ENCODE measurements around the gene HECTD4. TPM values are rescaled to one million over a fixed set of nuclear protein-coding genes. Genes with fewer than 3 reads are reported as not detected.

Gene HECTD4
- total RNA-seq, 1 experiment from 2014 or later, result 30.0 TPM

- no peak for TF ChIP-seq CTCF (conservative IDR thresholded peaks at IDR 0.05)
- Mint-ChIP-seq H3K27ac (no peak overlapping the region), H3K9me3 (no peaks in the 10 kb centered on the region), H3K4me1 (peaks cover 0 to 9% of the 10 kb centered on the region in 2 experiments; a peak in 2 of 4 replicates), H3K4me3 (no peak overlapping the region), H3K36me3 (ENCODE audit: insufficient read depth in 1 of 3, low read depth in 3 of 3) (no peaks in the 10 kb centered on the region; a peak in 1 of 7 replicates), H3K27me3 (ENCODE audit: low read depth) (no peaks in the 10 kb centered on the region)
- no peak overlapping the region for H2BK120ac ChIP-seq (ENCODE audit: low read depth, low read length, poor library complexity, severe bottlenecking)
- H3K27me3 ChIP-seq (ENCODE audit: insufficient read depth, low read length), result no peaks in the 10 kb centered on the region
- H3K23me2 ChIP-seq (ENCODE audit: insufficient read length, low read depth, low read length, poor library complexity, severe bottlenecking), result no peaks in the 10 kb centered on the region
- no peak overlapping the region for H3K4me2 ChIP-seq (ENCODE audit: insufficient read depth, insufficient read length, low read length)
- no peak overlapping the region for H2BK20ac ChIP-seq (ENCODE audit: low read depth, low read length, poor library complexity, severe bottlenecking)
- no peak overlapping the region for H3K4ac ChIP-seq (ENCODE audit: low read depth, low read length)
- H3K56ac ChIP-seq (ENCODE audit: insufficient read length, low read depth, low read length), result no peak overlapping the region
- H2BK12ac ChIP-seq (ENCODE audit: insufficient read length, low read depth, low read length), result no peak overlapping the region
- no CpG with 5 or more reads among the region's 4 CpGs for WGBS (ENCODE audit: extremely low coverage, insufficient read length, low lambda C conversion rate)
- H4K20me1 ChIP-seq (ENCODE audit: control insufficient read depth, insufficient read depth, insufficient read length), result no peaks in the 10 kb centered on the region
- H4K5ac ChIP-seq (ENCODE audit: insufficient read length, low read depth, low read length), result no peak overlapping the region
- no peak overlapping the region for H4K91ac ChIP-seq (ENCODE audit: insufficient read length, low read depth, low read length)
- no peak overlapping the region for H2AFZ ChIP-seq (ENCODE audit: low read length)
- peaks cover 4% of the 10 kb centered on the region for H3K79me1 ChIP-seq (ENCODE audit: insufficient read depth, low read depth, low read length, poor library complexity, severe bottlenecking)
- H3K9me3 ChIP-seq (ENCODE audit: control insufficient read depth, low read depth, low read length), result no peaks in the 10 kb centered on the region
- no peak overlapping the region for H2AK5ac ChIP-seq (ENCODE audit: insufficient read length, low read length)
- H3K23ac ChIP-seq (ENCODE audit: insufficient read length, low read depth, low read length), result no peak overlapping the region
- H3T11ph ChIP-seq (ENCODE audit: low read length), result no peak overlapping the region
- H3K4me1 ChIP-seq (ENCODE audit: insufficient read depth, low read length), result no peaks in the 10 kb centered on the region
- H3K18ac ChIP-seq (ENCODE audit: insufficient read length, low read depth, low read length), result no peak overlapping the region
- H4K8ac ChIP-seq (replicated peaks; ENCODE audit: insufficient read length, low read depth, low read length), result no peak overlapping the region
- no peak overlapping the region for H2BK5ac ChIP-seq (ENCODE audit: insufficient read length, low read length)
- H3K79me2 ChIP-seq (ENCODE audit: insufficient read depth, low read length), result no peaks in the 10 kb centered on the region; the same call in 1 of the 2 replicates
- no peak overlapping the region for H3K9ac ChIP-seq (ENCODE audit: extremely low read depth, insufficient read length, low read length)
- no peak overlapping the region for H3K14ac ChIP-seq (ENCODE audit: insufficient read depth, low read length)
- no peak overlapping the region for H2BK15ac ChIP-seq (ENCODE audit: low read depth, low read length)
- H3K27ac ChIP-seq (ENCODE audit: insufficient read length, low read depth, low read length), result no peak overlapping the region
- no peak for DNase-seq
These were observed 22.9 kb downstream of the HECTD4 start for GRCh38 chr12:112359290-112359689.

Measured in H9 (cell line).